GM18909 (cell line): ENCODE data around the gene PRCD.

ENCODE experiments used
- ATAC-seq: cut with Tn5 transposase; IDR thresholded peaks from one replicate; pipeline ENCODE4 v1.9.1; 2021; ENCODE audit warnings: mild to moderate bottlenecking; ENCODE audit not compliant: unreplicated experiment, poor library complexity

The PRCD gene

DNA sequence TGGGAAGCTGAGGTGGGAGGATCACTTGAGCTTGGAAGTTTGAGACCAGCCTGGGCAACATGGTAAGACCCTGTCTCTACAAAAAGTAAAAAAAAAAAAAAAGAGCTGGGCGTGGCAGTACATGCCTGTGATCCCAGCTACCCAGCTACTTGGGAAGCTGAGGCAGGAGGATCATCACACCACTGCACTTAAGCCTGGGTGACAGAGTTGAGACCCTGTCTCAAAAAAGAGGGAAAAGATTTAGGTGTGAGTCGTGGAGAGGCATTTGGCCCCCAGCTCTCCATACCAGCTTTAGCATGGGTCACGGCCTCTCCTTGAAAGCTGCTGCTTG lies 26.7 kb downstream of the PRCD start:
- no peak for ATAC-seq

DNA sequence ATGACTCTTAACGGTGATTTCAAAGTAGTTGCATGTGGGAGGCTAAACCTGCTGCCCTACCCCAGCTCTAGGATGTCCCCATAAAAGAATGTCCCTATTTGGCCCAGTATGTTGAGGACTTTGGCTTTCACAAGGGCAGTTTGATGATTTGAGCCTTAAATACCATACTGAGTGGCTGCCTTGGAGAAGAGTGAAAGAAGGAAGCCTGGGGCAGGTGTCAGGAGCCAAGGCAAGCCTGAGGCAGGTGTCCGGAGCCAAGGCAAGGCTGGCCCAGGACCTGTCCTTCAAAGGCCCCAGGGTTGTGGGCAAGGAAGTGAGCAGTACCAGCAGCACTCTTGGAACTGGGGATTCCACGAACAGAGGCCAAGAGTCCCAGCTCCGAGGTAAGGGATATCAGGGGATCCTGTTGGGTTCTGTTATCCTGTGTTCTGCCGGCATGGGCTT lies 27.2 kb downstream of the PRCD start:
- ATAC-seq, result no peak

DNA sequence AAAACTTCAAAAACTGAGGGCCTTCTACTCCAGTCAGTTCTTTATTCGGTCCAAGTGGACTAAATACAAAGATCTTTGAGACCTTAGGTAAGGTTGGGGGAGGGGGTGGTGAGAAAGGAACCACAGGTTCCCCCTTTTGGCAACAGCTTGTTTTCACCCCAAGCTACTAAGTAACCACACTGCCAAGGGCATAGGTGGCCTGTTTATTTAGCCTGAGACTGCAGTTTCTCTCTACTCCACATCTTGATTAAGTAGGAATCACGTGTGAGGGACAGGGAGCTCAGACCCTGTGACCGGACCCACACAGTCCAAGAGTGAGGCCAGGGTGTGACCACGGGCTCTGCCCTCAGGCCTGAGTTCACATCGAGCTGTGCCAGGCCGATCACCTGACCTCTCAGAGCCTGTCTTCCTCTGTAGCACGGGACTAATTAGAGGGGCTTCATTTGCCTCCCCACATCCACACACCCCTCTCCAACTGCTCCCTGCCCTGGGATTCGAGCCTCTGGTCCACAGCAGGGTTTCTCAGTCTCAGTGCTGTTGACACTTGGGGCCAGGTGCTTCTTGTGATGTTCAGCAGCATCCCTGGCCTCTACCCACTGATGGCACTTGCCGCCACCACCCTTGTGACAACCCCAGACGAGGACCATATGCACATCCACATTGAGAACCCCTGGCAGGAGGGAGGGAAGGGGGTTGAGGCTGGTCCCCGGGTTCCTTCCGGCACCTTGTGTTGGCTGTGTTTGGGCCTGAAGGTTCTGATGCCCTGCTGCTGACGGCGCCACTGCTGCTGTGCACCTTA lies 28.0 kb downstream of the PRCD start:
- ATAC-seq, result no peak

DNA sequence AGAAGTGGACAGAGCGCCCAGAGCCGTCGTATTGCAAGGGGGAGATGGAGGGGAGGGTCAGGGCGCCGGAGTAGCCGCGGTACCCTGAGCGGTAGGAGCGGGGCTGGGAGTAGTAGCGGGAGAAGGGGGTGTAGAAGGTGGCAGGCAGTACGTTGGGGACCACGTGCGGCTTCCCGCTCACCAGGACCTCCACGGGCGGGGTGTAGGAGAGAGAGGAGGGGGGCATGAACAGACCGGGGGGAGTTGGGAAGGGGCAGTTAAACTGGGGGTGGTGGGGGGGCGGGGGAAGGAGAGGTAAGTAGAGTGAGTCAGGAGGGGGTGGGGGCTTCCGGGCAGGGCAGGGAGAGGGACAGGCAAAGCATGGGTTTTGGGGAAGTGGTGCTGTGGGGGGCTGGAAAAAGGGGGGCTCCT lies 29.0 kb downstream of the PRCD start:
- no peak for ATAC-seq

DNA sequence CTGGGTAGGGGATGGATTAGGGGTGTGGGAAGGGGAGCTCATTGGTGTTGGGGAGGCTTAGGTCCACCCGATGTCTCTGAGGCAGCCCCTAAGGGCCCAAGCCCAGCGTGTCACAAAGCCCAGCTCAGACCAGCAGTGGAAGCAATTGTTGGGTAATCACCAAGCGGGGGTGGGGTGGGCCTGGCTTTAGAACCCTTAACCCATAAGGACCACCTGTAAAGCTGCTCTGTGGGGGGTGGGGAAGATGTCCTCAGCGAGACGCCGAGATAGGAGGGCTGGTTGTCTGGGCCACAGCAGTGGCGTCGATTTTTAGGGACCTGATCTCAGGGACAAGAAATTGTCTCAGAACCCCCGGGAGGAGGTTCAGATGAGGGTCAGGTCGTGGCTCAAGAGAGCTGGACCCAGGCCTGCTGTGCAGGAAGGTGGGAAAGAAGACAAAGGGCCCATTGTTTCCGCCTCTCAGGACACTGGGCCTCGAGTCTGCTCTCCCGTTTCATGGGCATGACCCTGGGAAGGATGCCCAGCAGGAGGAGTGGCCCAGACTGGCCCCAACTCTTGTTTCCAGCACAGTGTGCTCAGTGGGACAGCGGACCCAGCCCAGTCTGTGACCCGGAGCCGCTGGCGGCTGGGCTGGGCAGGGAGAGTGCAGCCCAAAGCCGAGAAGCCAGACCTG lies 29.9 kb downstream of the PRCD start:
- ATAC-seq, result no peak

DNA sequence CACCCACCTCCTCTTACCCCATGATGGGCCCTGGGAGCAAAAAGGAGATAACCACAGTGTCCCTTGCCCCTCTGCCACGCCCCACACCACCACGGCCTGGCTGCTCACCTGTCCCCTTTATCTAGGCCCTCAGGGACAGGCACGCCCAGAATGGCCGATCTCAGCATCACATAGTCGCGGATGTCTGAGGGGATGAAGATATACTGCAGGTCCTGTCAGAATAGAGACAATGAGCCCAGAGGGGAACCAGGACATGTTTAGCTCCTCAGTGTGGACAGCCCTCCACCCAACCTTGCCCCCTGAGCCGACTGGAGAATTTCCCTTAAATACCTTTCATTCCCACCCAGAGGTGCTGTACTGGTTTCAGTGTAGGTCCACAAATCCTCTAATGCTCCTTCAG lies 30.6 kb downstream of the PRCD start:
- no peak for ATAC-seq

DNA sequence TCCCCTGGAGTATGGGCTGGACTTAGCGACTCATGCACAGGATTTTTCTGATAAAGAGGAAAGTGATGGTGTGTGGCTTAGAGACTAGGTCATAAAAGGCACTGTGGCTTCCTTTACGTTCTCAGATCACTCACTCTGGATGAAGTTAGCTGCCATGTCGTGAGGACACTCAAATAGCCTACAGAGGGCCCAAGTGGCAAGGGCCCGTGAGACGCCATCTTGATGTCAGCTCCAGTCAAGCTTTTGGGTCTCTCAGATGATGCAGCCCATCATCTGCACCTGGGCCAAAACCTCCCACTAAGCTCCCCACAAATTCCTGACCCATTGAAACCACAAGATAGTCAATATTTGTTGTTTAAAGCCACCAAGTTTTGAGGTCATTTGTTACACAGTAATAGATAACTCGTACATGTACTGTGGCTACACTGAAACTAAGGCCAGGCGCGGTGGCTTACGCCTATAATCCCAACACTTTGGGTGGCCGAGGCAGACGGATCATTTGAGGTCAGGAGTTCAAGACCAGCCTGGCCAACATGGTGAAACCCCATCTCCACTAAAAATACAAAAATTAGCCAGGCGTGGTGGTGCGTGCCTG lies 31.1 kb downstream of the PRCD start:
- no peak for ATAC-seq

DNA sequence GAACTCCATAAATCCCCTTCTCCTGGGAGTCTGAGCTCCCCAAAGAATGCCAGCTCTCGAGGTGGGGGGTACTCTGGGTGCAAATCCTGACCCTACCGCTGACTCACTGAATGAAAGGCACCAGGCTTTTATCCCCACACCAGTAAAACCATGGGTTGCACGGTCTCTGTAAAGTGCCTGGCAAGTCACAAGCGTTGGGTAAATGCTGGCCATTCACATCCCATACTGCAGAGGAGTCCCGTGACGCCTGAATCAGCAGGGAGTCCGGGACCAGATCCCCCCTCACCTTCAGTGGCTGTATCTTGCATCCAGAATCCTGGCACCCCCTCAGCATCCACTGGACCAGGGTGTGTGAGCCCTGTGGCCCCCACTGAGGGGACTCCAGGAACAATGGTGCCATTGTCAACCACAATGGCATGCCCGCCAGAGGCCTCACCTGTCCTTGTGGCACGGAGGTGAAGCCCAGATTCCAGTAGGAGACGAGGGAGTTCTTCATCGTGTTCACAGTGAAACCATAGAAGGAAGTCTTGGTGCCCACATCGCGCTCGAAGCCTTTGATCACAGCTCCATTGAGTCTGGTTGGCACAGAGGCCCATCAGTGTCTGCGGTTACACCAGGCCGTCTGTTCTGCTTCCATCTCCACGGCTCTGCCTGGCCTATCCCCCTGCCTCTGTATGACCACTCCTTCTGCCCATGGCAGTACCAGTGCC lies 32.5 kb downstream of the PRCD start:
- ATAC-seq, result no peak

DNA sequence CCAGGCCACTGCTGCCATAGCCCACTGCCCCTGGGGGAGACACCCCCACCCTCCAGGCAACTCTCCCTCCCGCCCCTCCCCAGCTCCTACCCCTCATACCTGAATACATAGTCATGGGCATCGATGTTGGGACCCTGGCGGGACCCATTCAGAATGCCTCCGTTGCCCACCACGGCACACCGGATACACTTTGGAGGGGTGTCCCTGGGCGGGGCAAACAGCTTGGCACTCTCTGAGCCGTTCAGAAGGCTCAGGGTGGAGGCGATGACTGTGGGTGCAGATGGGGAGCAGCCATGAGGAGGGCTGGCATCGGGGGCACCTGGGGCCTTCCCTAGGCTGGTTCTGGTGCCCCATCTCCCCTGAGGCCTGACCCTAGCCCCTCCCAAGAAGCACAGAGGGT lies 33.3 kb downstream of the PRCD start:
- no peak for ATAC-seq

DNA sequence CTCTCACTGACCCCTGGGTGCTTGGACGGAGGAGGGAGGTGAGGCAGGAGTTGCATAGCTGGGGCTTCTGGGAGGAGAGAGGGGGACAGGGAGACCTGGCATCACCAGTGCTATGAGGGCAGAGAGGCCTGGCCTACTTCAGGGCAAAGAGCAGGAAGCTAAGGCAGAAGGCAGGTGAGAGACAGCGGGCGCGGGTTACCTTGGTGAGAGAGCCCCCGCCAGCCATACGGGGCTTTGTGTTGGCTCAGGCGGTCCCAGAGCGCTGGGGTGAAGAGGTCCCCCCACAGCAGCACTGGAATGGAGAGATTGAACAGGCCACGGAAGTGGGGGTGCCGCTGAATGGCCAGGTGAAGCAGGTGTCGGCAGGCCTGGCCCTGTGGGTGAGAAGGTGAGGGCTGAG lies 34.3 kb downstream of the PRCD start:
- no peak for ATAC-seq

DNA sequence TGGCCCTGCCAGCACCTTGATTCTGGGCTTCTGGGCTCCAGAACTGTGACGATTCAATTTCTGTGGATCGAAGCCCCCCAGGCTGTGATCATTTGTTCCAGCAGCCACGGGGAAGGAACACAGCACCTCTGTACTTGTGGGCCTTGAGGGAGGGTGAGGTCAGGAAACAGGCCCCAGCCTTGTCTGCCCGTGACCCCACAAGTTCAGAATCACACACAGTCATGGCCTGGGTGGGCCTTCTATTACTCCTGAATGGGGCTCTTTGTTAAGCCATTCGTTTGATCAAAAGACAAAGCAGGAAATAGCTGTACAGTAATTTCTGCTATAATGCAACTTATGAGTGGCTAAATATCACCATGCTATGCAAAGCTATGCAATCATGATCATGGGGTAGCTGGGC lies 35.7 kb downstream of the PRCD start:
- ATAC-seq, result no peak

DNA sequence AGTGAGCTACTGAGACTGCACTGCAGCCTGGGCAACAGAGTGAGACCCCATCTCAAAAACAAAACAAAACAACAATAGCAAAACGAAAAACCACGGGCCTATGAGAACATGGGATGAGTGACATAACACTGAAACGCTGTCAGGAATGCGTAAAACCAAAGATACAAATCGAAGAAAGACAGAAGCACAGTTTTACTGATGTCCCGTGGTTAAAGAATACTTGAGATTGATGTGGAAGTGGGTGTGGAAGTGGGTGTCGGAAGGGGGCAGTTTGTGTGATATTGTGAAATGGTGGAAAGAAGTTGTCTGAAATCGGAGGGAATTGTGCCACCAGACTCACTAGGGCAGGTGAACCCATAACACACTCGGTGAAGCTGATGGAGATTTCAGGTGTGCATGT lies 36.3 kb downstream of the PRCD start:
- no peak for ATAC-seq

DNA sequence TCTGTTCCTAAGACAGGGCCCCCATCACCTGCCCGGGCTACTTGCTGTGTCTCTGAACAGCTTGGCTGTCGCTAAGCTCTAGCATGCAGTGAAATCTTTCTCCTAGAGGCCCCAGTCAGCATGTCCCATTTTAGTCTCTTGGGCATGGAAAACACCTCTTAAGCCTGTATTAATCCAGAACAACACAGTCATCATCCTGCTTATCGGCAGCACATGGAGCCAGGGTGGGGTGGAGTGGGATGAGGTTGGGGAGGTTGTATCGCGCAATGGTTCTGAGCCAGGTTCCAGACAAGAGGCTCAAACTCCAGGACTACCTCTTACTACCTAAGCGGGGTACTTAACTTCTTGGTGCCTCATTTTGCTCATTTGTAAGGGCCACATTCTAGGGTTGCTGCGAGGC lies 38.0 kb downstream of the PRCD start:
- ATAC-seq, result no peak

DNA sequence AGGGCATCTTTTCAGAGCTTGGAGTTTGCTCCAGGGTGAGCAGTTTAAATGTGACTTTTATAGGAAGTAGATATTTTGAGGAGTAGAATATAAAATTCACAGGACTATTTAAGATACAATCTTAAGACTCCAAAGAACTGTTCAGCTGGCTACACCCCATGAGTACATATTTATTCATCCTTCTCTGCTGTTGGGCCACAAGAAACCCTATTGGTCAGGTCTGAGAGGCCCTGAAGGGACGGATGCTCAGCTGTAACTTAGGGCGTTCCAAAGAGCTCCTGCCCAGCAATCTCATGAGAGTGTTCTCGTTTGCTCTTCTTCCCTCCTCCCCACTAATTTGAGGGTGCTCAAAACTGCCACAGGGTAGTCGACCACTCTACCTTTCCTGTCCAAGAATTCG lies 38.5 kb downstream of the PRCD start:
- no peak for ATAC-seq

DNA sequence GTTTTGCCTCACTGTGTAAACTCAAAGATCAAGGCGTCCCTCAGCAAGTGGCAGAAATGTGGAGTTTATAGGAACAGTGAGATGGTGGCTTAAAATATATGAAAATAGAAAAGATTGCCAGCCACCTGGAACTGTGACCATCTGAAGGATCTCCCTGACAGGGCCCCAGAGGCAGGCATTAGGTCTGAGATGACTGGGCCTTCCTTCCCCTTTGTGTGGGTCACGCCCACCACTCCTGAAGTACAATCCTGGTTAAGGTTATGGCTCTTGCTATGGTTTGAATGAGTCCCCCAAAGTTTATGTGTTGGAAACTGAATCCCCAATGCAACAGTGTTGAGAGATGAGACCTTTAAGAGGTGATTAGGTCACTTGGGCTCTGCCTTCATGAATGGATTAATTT lies 39.4 kb downstream of the PRCD start:
- no peak for ATAC-seq

DNA sequence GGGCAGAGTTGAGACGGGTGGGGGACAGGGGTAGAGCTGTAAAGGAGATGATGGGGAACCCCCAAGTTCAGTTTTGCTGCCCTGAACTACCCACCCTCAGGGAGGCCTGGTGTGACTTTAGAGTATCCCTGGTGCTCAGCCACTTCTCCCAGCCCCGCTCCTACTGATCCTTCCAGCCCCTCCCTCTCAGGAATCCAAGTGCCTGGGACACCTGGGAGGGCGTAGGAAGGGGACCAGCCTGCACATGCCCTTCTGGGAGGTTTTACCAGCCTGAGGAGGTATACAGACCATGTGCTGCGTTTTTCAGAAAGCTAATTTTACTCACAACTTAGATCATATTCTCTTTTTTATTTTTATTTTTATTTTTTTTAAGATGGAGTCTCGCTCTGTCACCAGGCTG lies 41.7 kb downstream of the PRCD start:
- no peak for ATAC-seq

DNA sequence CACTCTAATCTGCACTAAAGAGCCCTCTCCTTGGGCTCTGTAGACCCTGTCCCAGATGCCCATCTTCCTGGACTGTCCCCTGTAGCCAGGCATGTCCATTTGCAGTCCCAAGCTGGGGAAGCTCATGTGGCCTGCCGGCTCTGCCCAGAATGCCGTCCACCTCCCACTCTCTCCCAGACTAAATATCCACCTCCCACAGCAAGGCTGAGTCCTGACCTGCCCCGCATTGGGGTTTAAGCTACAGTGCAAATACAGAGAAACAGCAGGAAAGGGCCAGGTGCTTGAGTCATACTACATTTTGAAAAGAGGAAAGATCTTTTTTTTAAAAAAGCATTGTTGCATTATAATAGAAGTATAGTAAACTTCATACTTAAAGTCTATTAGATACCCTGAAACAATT lies 42.8 kb downstream of the PRCD start:
- no peak for ATAC-seq

DNA sequence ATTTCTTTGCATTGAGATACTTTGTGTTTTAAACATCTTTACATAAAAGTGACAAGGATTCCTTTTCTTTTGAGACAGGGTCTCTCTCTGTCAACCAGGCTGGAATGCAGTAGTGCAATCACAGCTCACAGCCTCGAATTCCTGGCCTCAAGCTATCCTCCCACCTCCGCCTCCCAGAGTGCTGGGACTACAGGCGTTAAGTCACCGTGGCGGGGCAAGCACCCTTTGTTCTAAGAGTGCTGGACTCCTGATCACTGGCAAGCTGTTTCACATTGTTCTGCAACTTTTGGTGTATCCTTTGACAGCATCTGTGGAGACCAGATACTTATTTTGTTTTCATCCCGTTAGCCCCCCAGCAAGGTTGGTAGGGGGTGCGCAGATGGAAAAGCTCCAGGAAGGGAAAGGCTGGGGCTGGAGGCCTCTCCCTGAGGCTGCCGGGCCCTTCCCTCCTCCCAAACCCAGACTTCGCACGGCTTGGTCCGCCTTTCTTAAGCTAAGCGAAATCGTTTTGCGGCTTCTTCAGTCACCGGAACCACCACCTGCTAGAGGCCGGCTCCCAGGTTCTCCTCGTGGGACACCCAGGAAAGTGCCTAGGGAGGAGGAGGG lies 44.7 kb downstream of the PRCD start:
- no peak for ATAC-seq

DNA sequence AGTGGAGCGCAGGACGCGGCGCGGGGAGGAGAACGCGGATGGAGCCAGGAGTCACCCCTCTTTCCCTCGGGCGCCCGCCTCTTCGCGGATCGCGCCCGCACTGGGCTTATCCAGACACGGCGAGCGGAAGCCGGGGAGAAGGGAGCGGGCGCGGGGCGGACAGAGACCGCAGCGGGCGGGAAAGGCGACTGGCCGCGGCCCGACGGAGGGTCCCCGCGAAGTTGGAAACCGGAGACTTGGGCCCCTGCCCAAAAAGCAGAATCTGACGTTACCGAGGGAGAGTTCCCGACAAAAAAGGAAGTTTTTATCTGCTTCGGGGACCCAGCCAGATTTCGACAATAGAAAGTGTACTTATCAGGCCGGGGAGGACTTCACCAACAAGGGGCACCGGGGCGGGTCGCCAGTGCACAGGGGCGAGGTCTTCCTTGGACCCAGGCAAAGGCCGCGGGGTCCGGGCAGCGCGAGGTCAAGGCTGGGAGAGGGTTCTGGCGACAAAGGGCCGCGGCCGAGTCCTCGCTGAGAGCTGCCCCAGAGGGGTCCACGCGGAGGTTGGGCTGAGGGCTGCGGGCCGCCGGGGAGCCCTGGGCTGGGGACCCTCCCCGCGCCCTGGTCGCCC lies 45.3 kb downstream of the PRCD start:
- ATAC-seq, result no peak
